ENCODE data around the gene ASL. TPM values are rescaled to one million over a fixed set of nuclear protein-coding genes. Genes with fewer than 3 reads are reported as not detected.

Gene ASL
- total RNA-seq, 4 donors from 2014 or later = 48.7 to 130 (median 63.3) TPM

GRCh38 chr7:66138994-66139752, 63.6 kb downstream of the ASL start:
- TF ChIP-seq, protein P1, sequence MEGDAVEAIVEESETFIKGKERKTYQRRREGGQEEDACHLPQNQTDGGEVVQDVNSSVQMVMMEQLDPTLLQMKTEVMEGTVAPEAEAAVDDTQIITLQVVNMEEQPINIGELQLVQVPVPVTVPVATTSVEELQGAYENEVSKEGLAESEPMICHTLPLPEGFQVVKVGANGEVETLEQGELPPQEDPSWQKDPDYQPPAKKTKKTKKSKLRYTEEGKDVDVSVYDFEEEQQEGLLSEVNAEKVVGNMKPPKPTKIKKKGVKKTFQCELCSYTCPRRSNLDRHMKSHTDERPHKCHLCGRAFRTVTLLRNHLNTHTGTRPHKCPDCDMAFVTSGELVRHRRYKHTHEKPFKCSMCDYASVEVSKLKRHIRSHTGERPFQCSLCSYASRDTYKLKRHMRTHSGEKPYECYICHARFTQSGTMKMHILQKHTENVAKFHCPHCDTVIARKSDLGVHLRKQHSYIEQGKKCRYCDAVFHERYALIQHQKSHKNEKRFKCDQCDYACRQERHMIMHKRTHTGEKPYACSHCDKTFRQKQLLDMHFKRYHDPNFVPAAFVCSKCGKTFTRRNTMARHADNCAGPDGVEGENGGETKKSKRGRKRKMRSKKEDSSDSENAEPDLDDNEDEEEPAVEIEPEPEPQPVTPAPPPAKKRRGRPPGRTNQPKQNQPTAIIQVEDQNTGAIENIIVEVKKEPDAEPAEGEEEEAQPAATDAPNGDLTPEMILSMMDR (IDR thresholded peaks at IDR 0.05) = no peak
- no peak for TF ChIP-seq POLR2A (IDR thresholded peaks at IDR 0.05)
- no peak for TF ChIP-seq EP300 (IDR thresholded peaks at IDR 0.05)
- peak overlapping the region in 2 of 4 donors; percentile 8 to 74 for H3K27ac ChIP-seq

DNA sequence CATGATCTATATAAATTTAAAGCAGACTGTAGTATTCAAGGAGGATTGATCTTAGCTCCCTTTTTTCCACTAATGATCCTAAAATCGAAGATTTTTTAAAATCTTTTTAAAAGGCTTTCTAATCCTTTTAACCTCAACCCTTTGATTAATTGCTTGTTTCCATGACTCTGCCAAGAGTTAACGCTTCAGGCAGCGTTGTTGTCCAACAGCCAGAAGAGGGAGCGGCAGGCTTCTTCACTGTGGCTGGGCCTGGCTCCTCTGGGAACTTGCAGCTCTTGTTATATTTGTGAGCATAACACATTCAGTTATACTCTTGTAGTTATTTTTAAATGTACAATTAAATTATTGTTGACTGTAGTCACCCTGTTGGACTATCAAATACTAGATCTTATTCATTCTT, 65.3 kb downstream of the ASL start:
- peaks cover 0 to 66% (median 15%) of the 10 kb centered on the region in 4 donors for H3K4me1 ChIP-seq
- 6 to 22% methylated on average over 4 of the region's 4 CpGs for WGBS, 2 donors
- H3K36me3 ChIP-seq = peaks cover 0 to 47% (median 0%) of the 10 kb centered on the region in 3 donors

More at GRCh38 chr7:66138994-66139752, 63.6 kb downstream of the ASL start:
- H3K4me1 ChIP-seq = peaks cover 0 to 48% (median 11%) of the 10 kb centered on the region in 4 donors
- H3K27me3 ChIP-seq = no peaks in the 10 kb centered on the region
- WGBS, 2 donors = 60 to 71% methylated on average over 8 of the region's 8 CpGs
- H3K4me3 ChIP-seq = no peak overlapping the region
- DNase-seq (ENCODE audit: low spot score in 2 of 2) = no peak
- peaks cover 0 to 49% (median 0%) of the 10 kb centered on the region in 3 donors for H3K36me3 ChIP-seq
- H3K9me3 ChIP-seq = no peaks in the 10 kb centered on the region

DNA sequence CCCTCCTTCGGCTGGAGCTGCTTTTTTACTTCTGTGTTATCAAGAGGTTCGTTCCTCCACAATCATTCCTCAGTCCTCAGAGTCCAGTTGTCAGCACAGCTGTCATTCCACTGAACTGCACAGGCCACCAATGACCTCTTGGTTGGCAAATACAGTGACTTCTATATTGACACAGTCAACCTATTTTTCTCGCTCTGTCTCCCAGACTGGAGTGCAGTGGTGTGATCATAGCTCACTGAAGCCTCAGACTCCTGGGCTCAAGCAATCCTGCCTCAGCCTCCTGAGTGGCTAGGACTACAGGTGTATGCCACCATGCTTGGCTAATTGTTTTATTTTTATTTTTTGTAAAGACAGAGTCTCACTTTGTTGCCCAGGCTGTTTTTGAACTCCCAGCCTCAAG, 66.7 kb downstream of the ASL start:
- TF ChIP-seq POLR2A (IDR thresholded peaks at IDR 0.05) = no peak
- TF ChIP-seq EP300 (IDR thresholded peaks at IDR 0.05) = no peak
- TF ChIP-seq, protein P1 (IDR thresholded peaks at IDR 0.05) = no peak
- Histone ChIP-seq H3K36me3 (peaks cover 0 to 46% (median 0%) of the 10 kb centered on the region in 3 donors), H3K4me3 (no peak overlapping the region), H3K27me3 (no peaks in the 10 kb centered on the region), H3K9me3 (no peaks in the 10 kb centered on the region), H3K4me1 (peaks cover 0 to 80% (median 23%) of the 10 kb centered on the region in 4 donors), H3K27ac (peak overlapping the region in 3 of 4 donors; percentile 36 to 81 (median 74))
- no peak for DNase-seq (ENCODE audit: low spot score in 2 of 2)
- 71 to 85% methylated on average over 3 of the region's 3 CpGs for WGBS, 2 donors

More for the DNA sequence above, 65.3 kb downstream of the ASL start:
- no peaks in the 10 kb centered on the region for H3K9me3 ChIP-seq
- TF ChIP-seq POLR2A (IDR thresholded peaks at IDR 0.05) (no peak), EP300 (IDR thresholded peaks at IDR 0.05) (peak in 1 of 2 donors; percentile 38)
- TF ChIP-seq, protein P1 (IDR thresholded peaks at IDR 0.05) = peak; percentile 34 to 66 (median 61)
- DNase-seq (ENCODE audit: low spot score in 2 of 2) = peak; percentile 56 to 60
- no peak overlapping the region for H3K4me3 ChIP-seq
- no peaks in the 10 kb centered on the region for H3K27me3 ChIP-seq
- peak overlapping the region in 3 of 4 donors; percentile 51 to 81 (median 74) for H3K27ac ChIP-seq

DNA sequence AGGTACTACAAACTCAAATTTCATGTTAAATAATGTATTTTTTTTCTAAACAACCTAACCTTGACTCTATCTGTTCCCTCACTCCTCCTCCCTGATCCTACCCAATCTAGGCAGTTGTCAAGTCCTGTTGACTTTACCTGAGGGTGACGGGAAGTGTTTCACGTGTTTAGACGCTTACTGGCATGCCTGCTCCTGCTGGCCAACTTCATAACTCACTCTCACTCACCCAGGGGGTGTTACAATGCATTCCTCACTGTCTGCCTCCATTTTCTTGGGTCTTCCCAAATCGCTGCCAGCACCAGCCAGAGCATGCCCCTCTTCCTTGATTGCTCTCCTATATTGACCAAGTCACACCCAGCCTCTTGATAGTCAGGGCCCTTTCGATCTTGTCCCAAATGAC, 67.4 kb downstream of the ASL start:
- Histone ChIP-seq H3K4me1 (peaks cover 0 to 86% (median 28%) of the 10 kb centered on the region in 4 donors), H3K27me3 (no peaks in the 10 kb centered on the region), H3K9me3 (no peaks in the 10 kb centered on the region), H3K4me3 (no peak overlapping the region), H3K27ac (peak overlapping the region in 2 of 4 donors; percentile 24 to 27), H3K36me3 (peaks cover 0 to 53% (median 0%) of the 10 kb centered on the region in 3 donors)
- TF ChIP-seq, protein P1 (IDR thresholded peaks at IDR 0.05) = no peak
- no peak for TF ChIP-seq EP300 (IDR thresholded peaks at IDR 0.05)
- TF ChIP-seq POLR2A (IDR thresholded peaks at IDR 0.05) = no peak
- DNase-seq (ENCODE audit: low spot score in 2 of 2) = no peak
- WGBS, 2 donors = 77 to 92% methylated on average over 5 of the region's 5 CpGs

Other genes with a start within 250 kb of the ASL start
- gene VKORC1L1, start 202.7 kb upstream of the ASL start, total RNA-seq = 10 to 100 TPM; 24.1 to 33.7 (median 30.3) TPM
- 10 to 100 TPM; 23.6 to 39.9 (median 32.5) TPM for gene GUSB, start 93.6 kb upstream of the ASL start, total RNA-seq
- gene CRCP, start 39.0 kb downstream of the ASL start, total RNA-seq = 10 to 100 TPM; 23.9 to 49.4 (median 41.8) TPM
- 10 to 100 TPM; 31.9 to 38.3 (median 36.8) TPM for gene TPST1, start 129.5 kb downstream of the ASL start, total RNA-seq